NCI-H748 (cell line): ENCODE results near the gene ERCC4.

Experiments used
- DNase-seq: peaks from one replicate; lab custom pipeline; 2025; ENCODE audit not compliant: unreplicated experiment; lab: John Stamatoyannopoulos, UW

The ERCC4 gene

GRCh38 chr16:13945744-13946485, 26.0 kb downstream of the ERCC4 start:
- DNase-seq = no peak

- no peak for DNase-seq
Measured at GRCh38 chr16:13948086-13948485, 28.1 kb downstream of the ERCC4 start.

- DNase-seq = no peak
Measured at GRCh38 chr16:13950821-13951547, 31.0 kb downstream of the ERCC4 start.

- no peak for DNase-seq
Measured at GRCh38 chr16:13951611-13952010, 31.7 kb downstream of the ERCC4 start.

- DNase-seq = no peak
Measured at GRCh38 chr16:13953501-13953900, 33.5 kb downstream of the ERCC4 start.

GRCh38 chr16:13956635-13957196, 36.8 kb downstream of the ERCC4 start:
- DNase-seq = no peak

- peak; percentile 80 for DNase-seq
Measured at GRCh38 chr16:13957197-13958078, 37.5 kb downstream of the ERCC4 start.

- no peak for DNase-seq
Measured at GRCh38 chr16:13958474-13958873, 38.5 kb downstream of the ERCC4 start.

GRCh38 chr16:13959626-13960025, 39.7 kb downstream of the ERCC4 start:
- DNase-seq = no peak

GRCh38 chr16:13961099-13961811, 41.3 kb downstream of the ERCC4 start:
- DNase-seq = no peak

- no peak for DNase-seq
Measured at GRCh38 chr16:13962232-13962631, 42.3 kb downstream of the ERCC4 start.

- DNase-seq = peak; percentile 16
Measured at GRCh38 chr16:13968835-13969234, 48.9 kb downstream of the ERCC4 start.

GRCh38 chr16:13969711-13970110, 49.8 kb downstream of the ERCC4 start:
- no peak for DNase-seq

- no peak for DNase-seq
Measured at GRCh38 chr16:13970708-13971422, 50.9 kb downstream of the ERCC4 start.

GRCh38 chr16:13973321-13974023, 53.5 kb downstream of the ERCC4 start:
- DNase-seq = no peak

- no peak for DNase-seq
Measured at GRCh38 chr16:13977177-13977576, 57.2 kb downstream of the ERCC4 start.

- DNase-seq = no peak
Measured at GRCh38 chr16:13982451-13982850, 62.5 kb downstream of the ERCC4 start.

GRCh38 chr16:13983625-13984024, 63.7 kb downstream of the ERCC4 start:
- DNase-seq = no peak

- no peak for DNase-seq
Measured at GRCh38 chr16:13984794-13985193, 64.8 kb downstream of the ERCC4 start.
